Renal pelvis (tissue), 4 donors: ENCODE results near the gene ENPP4. TPM values are rescaled to one million over a fixed set of nuclear protein-coding genes. Genes with fewer than 3 reads are reported as not detected.
"Not testable (repeated sequence)": the region's sequence is repeated elsewhere in the genome, so short reads cannot be mapped to it uniquely, and the experiment has no call there.

ENCODE experiments used
- DNase-seq: peaks from one replicate; pipeline ENCODE4 v3.0.0-alpha.2; 2013
- polyA plus RNA-seq, 3 donors: library from polyadenylated mRNA; unstranded; fragments of 120-200 nt; gene quantifications; one replicate each; pipeline ENCODE4 v1.2.1, GENCODE V29; 2013; ENCODE audit not compliant: insufficient read length in 3 of 3

Gene ENPP4
- polyA plus RNA-seq, 3 donors = 13.5 to 16.2 (median 15.9) TPM

GRCh38 chr6:46118836-46119235 is 11.0 kb upstream of the ENPP4 start:
- no peak for DNase-seq

DNA sequence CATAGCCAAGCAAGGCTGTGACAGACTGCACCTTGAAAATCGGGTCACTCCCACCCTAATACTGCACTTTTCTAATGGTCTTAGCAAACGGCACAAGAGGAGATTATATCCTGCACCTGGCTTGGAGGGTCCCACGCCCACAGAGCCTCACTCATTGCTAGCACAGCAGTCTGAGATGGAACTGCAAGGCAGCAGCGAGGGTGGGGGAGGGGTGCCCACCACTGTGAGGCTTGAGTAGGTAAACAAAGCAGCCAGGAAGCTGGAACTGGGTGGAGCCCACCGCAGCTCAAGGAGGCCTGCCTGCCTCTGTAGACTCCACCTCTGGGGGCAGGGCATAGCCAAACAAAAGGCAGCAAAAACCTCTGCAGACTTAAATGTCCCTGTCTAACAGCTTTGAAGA is 10.1 kb upstream of the ENPP4 start:
- not testable (repeated sequence) for DNase-seq

GRCh38 chr6:46128476-46128875 is 1.3 kb upstream of the ENPP4 start:
- DNase-seq = no peak

- DNase-seq = no peak
These were observed 529 bp upstream of the ENPP4 start for GRCh38 chr6:46129291-46129628.

- no peak for DNase-seq
These were observed 877 bp downstream of the ENPP4 start for GRCh38 chr6:46130666-46131065.

- not testable (repeated sequence) for DNase-seq
These were observed 1.5 kb downstream of the ENPP4 start for GRCh38 chr6:46131291-46131690.

DNA sequence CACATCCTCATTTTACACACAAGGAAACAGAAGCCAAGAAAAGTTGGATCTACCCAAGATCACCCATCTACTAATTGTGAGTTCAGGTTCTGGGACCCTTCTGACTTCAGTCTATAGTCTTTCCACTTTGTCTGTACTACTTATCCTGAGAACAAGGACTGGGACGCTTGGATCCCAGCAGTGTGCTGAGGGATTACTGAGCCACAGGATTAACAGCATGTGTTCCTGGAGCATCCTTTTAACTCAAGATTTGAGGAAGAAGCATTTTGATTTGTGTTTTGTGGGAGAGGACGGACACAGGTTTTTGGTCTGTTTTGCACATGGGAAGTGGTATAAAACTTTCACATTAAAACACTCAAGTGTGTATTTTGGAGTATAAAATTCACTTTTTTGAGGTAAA is 4.4 kb downstream of the ENPP4 start:
- no peak for DNase-seq

- DNase-seq = no peak
These were observed 5.4 kb downstream of the ENPP4 start for GRCh38 chr6:46135176-46135575.

- DNase-seq = no peak
These were observed 7.0 kb downstream of the ENPP4 start for GRCh38 chr6:46136831-46137230.

- DNase-seq = no peak
These were observed 7.6 kb downstream of the ENPP4 start for GRCh38 chr6:46137387-46137786.

GRCh38 chr6:46138281-46138680 is 8.5 kb downstream of the ENPP4 start:
- DNase-seq = no peak

GRCh38 chr6:46144270-46144669 is 14.5 kb downstream of the ENPP4 start:
- DNase-seq = no peak

- DNase-seq = not testable (repeated sequence)
These were observed 19.3 kb downstream of the ENPP4 start for GRCh38 chr6:46149066-46149465.

DNA sequence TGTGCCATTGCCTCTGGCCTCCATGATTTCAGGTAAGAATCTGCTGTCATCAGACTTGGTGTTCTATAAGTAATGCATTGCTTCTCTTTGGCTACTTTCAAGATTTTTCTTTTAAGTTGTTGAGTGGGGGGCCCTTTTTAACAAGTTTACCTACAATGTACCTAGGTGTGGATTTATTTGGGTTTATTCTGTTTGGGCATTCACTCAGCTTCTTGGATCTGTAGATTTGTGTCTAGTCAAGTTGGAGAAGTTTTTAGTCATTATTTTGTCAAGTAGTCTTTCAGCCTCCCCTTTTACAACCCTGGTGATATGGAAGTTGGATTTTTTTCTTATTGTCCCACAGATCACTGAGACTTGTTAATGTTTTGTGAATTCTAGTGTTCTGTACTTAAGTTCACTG is 26.9 kb downstream of the ENPP4 start:
- no peak for DNase-seq

DNA sequence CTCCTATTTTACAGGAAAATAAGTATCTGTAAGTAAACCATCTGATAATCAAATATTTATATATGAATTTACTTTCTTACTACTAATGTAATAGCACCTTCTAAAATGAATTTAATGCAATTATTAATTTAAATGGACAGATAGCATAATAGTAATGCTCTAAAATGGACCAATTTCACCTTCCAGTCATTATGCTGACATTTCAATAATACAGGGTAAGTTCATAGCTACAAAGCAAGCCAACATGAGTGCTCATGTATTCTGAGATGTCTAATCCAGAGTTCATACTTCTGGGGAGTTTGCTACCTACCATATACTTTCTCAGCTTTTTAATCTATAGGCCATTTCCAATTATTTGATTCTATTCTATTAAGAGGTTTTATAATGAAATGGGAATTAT is 29.4 kb downstream of the ENPP4 start:
- no peak for DNase-seq

DNA sequence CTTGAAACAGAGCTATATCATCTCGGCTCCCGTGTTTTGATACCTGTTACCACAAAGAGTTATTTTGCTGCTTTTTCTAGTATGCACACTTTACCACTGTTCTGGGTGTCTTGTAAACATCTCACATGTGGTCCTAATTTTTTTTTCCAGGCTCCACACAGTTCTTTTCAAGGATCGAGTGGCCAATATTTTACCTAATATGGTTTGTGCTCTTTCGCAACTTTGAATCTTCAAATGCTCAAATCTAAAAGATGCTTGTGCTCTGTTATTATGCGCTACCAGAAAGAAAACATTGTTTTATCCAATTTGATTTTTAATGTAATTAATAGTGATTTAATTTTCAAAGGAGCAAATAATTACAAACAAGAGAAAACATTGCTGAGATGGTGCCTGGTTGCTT is 30.3 kb downstream of the ENPP4 start:
- no peak for DNase-seq

DNA sequence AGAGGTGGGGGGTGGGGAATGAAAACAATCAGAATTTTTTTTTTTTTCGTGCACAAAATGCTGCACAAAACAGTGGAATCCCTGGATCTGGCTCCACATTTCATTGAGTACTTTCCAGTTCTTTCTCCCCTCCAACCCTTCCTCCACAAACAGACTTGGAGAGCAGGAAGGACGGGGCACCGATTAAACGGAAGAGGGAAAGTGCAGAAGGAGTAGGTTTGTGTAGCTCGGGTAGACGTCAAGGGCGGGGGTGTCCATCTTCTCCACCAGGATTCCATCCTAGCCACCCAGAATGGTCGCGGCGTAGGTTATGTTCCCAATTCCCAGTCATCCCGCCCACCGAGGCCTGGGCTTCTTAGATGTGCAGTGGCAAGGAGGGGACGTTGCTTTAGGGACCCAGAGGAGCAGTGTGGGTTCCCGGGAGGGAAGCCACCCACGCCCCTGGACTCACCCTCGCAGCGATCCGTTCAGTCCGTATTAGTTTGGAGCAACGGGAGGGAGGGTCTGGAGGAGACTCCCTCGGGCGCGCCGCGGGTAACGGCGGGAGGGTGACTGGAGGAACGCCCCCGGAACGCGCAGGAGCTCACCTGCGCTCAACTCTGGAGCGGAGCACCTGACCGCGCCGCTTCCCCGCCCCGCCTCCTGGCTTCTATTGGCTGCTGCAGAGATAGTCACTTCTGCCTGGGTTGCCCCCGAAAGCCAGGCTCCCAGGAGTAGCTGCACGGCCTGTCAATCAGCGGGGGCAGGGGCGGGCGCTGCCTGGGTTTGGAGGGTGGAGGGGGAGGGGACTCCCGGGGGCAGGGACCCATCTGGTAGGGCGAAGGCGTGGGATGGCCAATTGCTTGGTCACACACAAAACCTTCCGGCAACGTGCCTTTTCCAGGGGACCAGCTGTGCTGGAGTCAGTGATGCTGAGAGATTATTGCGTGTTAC is 40.8 kb downstream of the ENPP4 start, which contains the start of gene ENPP5:
Gene ENPP5 (minus strand): TSS at position 624 of the 933 bp plus-strand sequence. CDS start 2,718 bp downstream, outside the sequence.
- peak; percentile 87 for DNase-seq

DNA sequence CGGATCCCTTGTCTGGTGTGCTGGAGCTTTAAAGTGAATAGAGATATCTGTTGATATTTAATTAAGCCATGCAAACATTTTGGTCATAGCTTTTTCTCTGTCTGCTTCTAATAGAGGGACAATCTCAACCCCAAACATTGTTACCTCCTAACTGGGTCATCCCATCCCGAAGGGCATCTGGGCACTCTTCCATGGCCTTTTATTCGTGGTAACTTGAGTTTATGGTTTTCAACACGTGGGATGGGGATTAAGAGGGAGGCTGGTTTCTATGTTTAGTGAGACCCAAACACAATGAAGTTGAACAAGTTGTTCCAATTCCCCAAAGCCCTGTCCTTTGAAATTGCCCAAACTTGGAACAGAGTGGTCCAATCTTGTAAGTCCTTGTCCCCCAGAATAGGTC is 42.4 kb downstream of the ENPP4 start:
- no peak for DNase-seq

- no peak for DNase-seq
These were observed 45.1 kb downstream of the ENPP4 start for GRCh38 chr6:46174904-46175303.

- no peak for DNase-seq
These were observed 45.7 kb downstream of the ENPP4 start for GRCh38 chr6:46175446-46175845.

- DNase-seq = no peak
These were observed 46.2 kb downstream of the ENPP4 start for GRCh38 chr6:46175976-46176375.

GRCh38 chr6:46184114-46184513 is 54.3 kb downstream of the ENPP4 start:
- no peak for DNase-seq

GRCh38 chr6:46186583-46186982 is 56.8 kb downstream of the ENPP4 start:
- DNase-seq = no peak

DNA sequence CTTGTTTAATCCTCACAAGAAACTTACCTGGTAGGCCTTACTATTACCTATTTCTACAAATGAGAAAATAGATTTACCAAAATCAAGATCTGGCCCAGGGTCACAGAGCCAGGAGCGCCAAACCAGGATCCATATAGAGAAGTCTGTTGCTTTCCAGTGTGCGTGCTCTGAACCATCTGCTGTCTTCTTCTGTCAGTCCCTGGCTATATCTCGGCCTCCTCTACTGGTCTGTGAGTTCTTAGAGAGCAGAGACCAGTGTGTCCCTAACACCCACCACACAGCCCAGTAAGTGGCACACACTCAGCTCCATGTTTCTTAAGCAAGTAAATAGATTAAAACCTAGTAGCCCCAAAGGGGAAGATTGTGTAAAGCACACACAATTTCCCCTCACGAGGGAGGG is 59.9 kb downstream of the ENPP4 start:
- DNase-seq = no peak
